ENCODE measurements around the gene VPS8. TPM values are rescaled to one million over a fixed set of nuclear protein-coding genes. Genes with fewer than 3 reads are reported as not detected.

Gene VPS8
- total RNA-seq, 1 experiment from 2014 or later: 37.6 TPM

GRCh38 chr3:185030951-185031350 is 219.0 kb downstream of the VPS8 start:
- H3K4me3 ChIP-seq (replicated peaks in 1 of 2; ENCODE audit: low read depth in 1 of 2, low read length in 2 of 2): no peak overlapping the region
- RAD21 ChIA-PET (ENCODE audit: low non-redundant PET in 1 of 2, low total read pairs in 2 of 2, uncharacterized antibody in 2 of 2, unreplicated experiment in 2 of 2): no interaction called here
- no peaks in the 10 kb centered on the region for H3K36me3 ChIP-seq (ENCODE audit: control insufficient read depth in 1 of 2, insufficient read depth in 2 of 2, low read length in 2 of 2)
- no peak for DNase-seq (ENCODE audit: low read depth, low spot score)
- no peak overlapping the region for H3K27ac ChIP-seq (ENCODE audit: low read depth, low read length)
- H3K9ac ChIP-seq (ENCODE audit: low read length): no peak overlapping the region
- no peaks in the 10 kb centered on the region for H3K27me3 ChIP-seq (ENCODE audit: insufficient read depth, low read length)
- ATAC-seq: no peak
- no TSS peak for BruUV-seq (replicated peaks)
- H4K20me1 ChIP-seq (ENCODE audit: insufficient read depth): no peaks in the 10 kb centered on the region
- CTCF ChIA-PET: no interaction called here
- H3K9me3 ChIP-seq (ENCODE audit: control insufficient read depth in 1 of 2, insufficient read depth in 1 of 2, low read depth in 1 of 2, low read length in 2 of 2): no peaks in the 10 kb centered on the region
- no peaks in the 10 kb centered on the region for H3K9me2 ChIP-seq (ENCODE audit: insufficient read depth)
- H3K79me2 ChIP-seq (ENCODE audit: insufficient read depth, low read length): no peaks in the 10 kb centered on the region
- no peak for TF ChIP-seq ZFX (IDR thresholded peaks at IDR 0.05)
- TF ChIP-seq CBX3 (IDR thresholded peaks at IDR 0.05; ENCODE audit: low read depth): no peak
- TF ChIP-seq TCF7L2 (IDR thresholded peaks at IDR 0.05; ENCODE audit: borderline replicate concordance, extremely low read depth, insufficient read depth, insufficient read length): no peak
- TF ChIP-seq SP1 (IDR thresholded peaks at IDR 0.05; ENCODE audit: low read depth): no peak
- TF ChIP-seq RAD21 (IDR thresholded peaks at IDR 0.05; ENCODE audit: low read depth): no peak
- TF ChIP-seq, protein P1, sequence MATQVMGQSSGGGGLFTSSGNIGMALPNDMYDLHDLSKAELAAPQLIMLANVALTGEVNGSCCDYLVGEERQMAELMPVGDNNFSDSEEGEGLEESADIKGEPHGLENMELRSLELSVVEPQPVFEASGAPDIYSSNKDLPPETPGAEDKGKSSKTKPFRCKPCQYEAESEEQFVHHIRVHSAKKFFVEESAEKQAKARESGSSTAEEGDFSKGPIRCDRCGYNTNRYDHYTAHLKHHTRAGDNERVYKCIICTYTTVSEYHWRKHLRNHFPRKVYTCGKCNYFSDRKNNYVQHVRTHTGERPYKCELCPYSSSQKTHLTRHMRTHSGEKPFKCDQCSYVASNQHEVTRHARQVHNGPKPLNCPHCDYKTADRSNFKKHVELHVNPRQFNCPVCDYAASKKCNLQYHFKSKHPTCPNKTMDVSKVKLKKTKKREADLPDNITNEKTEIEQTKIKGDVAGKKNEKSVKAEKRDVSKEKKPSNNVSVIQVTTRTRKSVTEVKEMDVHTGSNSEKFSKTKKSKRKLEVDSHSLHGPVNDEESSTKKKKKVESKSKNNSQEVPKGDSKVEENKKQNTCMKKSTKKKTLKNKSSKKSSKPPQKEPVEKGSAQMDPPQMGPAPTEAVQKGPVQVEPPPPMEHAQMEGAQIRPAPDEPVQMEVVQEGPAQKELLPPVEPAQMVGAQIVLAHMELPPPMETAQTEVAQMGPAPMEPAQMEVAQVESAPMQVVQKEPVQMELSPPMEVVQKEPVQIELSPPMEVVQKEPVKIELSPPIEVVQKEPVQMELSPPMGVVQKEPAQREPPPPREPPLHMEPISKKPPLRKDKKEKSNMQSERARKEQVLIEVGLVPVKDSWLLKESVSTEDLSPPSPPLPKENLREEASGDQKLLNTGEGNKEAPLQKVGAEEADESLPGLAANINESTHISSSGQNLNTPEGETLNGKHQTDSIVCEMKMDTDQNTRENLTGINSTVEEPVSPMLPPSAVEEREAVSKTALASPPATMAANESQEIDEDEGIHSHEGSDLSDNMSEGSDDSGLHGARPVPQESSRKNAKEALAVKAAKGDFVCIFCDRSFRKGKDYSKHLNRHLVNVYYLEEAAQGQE (IDR thresholded peaks at IDR 0.05; ENCODE audit: low read depth): no peak
- no peak for TF ChIP-seq ELF1 (IDR thresholded peaks at IDR 0.05; ENCODE audit: borderline replicate concordance, low read depth)
- no peak for TF ChIP-seq EGR1 (IDR thresholded peaks at IDR 0.05; ENCODE audit: low read depth)
- no peak for TF ChIP-seq POLR2A (IDR thresholded peaks at IDR 0.05; ENCODE audit: borderline replicate concordance, extremely low read depth, insufficient read depth, insufficient read length)
- no peak overlapping the region for H3K4me2 ChIP-seq (ENCODE audit: low read length)
- intact Hi-C loops (cut with micrococcal nuclease): no loop called here
- POLR2A ChIA-PET: no interaction called here
- H3K4me1 ChIP-seq (ENCODE audit: control insufficient read depth in 1 of 2, insufficient read depth in 2 of 2, low read length in 2 of 2): no peaks in the 10 kb centered on the region
- no peak overlapping the region for H2AFZ ChIP-seq (ENCODE audit: low read depth, low read length, poor library complexity, severe bottlenecking)

Measured in HCT116 (cell line).